Measurements from ENCODE around the gene RRM1.
A peak's percentile ranks its signal among the peaks of the same experiment; 100 is the strongest.
"Not testable (repeated sequence)": the region's sequence is repeated elsewhere in the genome, so short reads cannot be mapped to it uniquely, and the experiment has no call there.

The RRM1 gene

DNA sequence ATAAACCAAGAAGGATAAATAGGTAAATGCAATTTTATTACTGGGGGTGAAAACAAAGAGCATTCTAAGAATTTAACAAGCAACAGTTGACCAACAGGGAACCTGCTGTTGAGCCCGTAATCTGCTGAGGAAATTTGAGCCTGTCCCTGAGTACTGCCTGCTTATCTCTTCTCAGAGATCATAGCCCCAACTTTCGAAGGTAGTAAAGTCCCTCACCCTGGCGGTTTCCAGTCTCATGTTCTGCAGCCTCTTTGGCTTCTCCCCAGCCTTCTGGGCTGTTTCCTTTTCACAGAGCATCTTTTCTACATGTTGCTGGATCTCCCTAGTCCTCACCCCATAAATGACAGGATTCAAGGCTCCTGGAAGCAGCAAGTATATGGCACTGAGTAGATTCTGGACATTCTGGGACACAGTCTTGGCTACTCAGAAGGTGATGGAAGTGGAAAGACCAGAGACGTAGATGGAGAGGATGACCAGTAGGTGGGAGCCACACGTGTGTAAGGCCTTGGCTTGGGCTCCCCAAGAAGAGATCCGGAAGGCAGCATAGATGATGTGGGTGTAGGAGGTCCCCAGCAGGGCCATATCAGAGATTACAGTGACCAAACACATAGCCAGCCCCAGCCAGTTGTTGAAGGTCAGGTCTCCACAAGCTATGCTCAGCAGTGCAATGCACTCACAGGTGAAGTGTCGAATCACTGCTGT is 51.6 kb downstream of the RRM1 start:
- no peak for DNase-seq

DNA sequence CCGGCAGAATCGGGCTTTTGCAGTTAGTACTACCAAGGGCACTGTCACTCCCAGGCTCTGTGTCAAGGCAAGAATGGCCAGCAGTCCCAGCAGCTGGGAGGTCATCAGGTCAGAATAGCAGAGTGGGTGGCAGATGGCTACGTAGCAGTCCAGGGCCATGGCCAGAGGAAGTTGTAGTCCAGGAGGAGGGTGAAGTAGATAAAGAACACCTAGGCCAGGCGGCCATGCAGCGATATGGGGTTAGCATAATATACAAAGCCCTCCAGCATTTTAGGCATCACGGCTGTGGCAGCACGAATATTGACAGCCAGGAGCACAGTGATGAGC is 52.1 kb downstream of the RRM1 start:
- no peak for DNase-seq

DNA sequence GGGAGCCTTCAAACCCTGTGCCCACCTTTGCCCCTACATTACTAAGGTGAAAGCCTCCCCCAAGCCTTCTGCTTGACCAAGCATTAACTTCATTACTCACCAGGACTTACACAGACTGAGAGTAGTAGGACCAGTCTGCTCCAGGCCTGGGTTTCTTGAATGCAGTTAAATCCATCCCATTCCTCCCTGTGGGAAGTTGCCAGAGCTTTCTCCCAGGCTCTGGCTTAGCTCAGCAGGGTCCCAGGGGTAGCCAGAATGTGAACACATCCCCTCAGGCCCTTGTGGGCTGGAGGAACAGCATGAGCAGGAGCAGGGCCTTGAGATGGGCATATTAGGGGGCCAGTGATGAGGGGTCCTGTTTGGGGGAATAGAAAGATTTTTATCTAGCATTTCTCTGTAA is 59.9 kb downstream of the RRM1 start:
- no peak for DNase-seq

DNA sequence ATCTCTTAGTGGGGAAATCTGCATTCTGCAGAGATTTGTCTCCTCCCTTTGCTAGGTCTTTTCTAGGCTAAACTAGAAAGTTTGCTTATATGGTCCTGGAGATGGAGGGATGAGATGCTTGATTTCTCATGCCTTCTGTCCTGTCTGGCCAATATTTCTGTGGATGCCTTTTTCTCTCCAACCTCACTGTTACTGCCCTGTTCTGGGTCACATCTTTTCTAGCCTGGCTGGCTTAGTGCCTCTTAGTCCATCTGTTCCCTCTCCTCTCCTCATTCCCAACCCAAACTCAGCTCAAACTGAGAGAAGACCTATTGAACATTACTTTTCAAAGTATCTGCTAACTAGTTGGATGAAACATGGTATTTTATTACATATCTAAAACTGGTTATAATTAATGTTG is 62.0 kb downstream of the RRM1 start:
- DNase-seq: no peak

DNA sequence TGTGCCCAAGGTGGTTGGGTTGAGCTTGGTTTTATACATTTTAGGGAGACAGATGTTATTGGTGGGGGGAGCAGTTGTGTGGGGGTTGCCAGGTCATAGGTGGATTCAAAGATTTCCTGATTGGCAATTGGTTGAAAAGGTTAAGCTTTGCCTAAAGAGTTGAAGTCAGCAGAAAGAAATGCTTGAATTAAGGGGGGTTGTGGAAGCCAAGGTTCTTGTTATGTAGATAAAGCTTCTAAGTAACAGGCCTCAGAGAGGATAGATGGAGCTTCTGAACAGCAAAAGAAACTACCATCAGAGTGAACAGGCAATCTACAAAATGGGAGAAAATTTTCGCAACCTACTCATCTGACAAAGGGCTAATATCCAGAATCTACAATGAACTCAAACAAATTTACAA is 64.2 kb downstream of the RRM1 start:
- not testable (repeated sequence) for DNase-seq

DNA sequence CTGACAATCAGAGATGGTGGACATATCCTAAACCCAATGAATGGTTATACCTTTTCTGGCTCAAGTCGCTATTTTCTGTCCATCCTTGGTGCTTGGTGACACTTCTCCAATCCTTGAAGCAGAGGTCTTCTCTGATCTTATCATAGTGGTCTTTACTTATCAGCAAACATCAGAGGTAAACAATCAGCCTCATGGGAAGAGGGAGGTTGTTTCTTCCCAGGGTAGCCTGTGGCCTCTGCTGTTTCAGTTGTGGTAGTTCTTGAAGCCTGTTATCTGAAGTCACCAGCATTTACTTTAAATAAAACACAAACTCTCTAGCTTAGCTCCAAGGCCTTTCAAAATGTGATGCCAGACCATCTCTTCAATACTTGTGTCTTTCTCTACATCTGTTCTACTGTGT is 66.7 kb downstream of the RRM1 start:
- no peak for DNase-seq

DNA sequence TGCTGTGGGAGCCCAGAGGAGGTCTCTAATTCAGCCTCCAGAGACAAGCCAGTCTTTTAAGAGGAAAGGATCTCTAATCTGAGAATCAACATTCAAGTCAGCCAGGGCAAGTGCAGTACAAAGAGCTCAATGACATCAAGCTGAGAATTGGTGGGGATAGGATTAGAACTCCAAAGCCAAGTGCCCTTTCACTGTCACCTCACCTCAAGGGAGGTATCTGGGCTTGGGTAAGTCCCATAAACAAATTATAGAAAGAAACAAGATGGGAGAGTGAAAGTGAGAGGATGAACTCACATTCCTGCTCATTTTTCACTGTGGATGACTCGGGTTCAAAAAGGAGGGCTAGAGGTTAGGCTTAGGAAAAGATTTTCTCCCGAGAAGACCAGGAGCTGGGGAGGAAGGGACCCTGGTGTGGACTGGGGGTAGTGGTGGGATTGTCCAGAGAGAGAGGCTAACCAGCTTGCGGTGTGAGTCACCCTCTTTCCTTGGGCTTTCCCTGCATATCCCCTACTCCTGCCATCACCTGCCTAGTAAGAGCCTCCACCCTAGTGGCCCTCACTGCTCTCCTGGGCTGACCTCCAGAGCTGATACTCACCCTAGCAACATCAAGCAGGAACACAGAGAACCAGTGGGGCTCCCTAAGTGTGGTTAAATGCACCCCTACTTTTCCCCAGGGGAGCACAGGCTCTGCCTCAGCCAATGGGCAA is 70.4 kb downstream of the RRM1 start:
- no peak for DNase-seq

DNA sequence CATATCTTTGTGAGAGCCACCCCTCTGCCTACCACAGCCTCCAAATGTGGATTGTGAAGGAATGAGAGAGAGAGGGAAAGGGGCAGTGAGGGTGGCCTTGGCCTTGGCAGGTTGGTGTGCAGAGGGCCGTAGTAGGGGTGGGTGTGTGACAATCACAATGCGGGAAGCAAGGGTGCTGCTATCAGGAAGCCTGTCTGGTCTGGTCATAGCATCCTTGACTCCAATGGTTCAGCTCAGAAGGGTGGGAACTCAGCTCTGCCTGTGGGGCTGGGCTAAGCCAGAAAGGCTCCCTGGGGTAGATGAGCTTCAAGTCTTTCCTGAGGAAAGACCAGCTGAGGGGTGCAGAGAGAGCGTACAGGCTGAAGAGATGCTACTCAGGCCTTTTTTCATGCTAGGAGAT is 72.7 kb downstream of the RRM1 start:
- DNase-seq: no peak

DNA sequence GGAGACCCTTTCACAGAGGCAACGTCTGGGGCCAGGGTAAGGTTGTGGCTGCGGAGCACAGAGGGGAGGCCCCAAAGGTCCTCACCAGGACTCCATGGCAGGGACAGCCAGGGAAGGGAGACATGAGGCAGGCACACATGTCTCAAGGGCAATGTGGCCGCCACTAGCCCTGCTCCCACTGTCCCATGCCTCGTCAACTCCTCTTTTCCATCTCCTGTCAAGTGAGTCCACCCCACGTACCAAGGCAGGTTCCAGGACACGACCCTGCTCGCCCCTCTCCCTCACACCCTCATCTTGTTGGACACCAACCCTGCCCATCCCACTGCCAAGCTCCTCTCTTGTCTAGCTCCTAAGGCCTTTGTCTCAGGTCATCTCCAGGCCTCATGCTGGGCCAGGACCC is 73.2 kb downstream of the RRM1 start:
- DNase-seq: no peak

DNA sequence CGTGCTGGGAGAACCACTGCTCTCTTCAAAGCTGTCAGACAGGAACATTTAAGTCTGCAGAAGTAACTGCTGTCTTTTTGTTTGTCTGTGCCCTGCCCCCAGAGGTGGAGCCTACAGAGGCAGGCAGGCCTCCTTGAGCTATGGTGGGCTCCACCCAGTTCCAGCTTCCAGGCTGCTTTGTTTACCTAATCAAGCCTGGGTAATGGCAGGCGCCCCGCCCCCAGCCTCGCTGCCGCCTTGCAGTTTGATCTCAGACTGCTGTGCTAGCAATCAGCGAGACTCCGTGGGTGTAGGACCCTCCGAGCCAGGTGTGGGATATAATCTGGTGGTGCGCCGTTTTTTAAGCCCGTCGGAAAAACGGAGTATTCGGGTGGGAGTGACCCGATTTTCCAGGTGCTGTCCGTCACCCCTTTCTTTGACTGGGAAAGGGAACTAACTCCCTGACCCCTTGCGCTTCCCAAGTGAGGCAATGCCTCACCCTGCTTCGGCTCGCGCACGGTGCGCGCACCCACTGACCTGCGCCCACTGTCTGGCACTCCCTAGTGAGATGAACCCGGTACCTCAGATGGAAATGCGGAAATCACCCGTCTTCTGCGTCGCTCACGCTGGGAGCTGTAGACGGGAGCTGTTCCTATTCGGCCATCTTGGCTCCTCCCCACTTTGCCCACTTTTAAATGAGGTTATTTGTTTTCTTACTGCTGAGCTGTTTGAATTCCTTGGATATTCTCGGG is 81.2 kb downstream of the RRM1 start:
- peak; percentile 33 for DNase-seq

DNA sequence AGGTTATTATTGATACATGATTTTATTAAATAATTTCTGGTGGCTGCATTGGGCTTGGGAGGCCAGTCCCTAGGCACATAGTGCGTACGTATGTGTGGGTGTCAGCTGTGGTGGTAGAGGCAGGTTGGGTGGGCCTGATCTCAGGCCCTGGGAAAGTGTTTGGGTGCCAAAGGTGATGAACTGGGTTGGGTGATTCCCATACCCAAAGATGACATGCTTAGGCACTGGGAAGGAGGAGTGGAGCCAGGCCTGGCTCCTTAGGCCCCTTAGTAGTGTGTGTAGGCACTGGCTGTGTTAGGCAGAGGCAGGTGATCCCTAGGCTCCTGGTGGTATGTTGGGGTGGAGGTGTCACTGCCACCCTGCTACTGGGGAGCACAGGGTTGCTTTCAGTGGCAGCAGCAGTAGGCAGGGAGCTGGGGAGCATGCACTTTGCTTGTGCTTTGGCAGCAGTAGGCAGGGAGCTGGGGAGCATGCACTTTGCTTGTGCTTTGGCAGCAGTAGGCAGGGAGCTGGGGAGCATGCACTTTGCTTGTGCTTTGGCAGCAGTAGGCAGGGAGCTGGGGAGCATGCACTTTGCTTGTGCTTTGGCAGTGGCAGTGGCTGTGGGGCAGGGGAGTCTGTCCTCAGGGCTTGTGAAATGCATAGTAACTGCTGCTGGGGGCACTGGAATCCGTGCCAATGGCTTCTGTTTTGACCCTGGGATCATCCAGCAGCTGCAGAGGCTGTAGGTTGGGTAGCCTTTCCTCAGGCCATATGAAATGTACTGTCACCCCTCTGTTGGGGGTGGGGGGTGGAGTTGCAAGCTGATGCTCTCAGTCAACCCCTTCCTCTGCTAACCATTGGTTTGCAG is 84.4 kb downstream of the RRM1 start:
- no peak for DNase-seq

DNA sequence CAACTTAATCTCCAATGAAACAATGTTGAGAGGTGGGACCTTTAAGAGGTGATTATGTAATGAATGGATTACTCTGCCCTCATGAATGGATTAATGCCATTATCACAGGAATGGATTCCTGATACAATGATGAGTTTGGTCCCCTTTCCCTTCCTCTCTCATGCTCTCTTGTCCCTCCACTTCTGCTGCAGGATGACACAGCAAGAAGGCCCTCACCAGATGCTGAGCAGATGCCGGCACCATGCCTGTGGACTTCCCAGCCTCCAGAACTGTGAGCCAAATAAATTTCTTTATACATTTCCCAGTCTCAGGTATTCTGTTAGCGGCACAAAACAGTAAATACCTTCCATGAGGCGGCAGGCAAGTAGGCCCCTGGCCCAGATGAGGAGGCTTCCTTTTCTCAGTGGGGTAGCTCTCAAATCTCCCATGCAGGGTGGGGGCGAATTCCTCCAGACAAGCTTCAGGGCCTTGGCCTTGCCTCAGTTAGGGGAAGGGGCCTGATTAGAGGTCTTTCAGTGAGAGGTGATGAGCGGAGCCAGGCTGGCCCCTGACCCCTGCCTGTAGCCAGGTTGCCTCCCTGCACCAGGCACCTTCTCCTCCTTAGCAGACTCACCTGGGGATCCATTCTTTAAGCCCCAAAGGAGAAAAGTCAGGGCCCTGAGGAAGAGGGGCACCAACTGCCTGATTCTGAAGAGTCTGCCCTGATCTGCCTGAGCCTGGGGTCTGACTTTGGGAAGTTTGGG is 86.0 kb downstream of the RRM1 start:
- no peak for DNase-seq

DNA sequence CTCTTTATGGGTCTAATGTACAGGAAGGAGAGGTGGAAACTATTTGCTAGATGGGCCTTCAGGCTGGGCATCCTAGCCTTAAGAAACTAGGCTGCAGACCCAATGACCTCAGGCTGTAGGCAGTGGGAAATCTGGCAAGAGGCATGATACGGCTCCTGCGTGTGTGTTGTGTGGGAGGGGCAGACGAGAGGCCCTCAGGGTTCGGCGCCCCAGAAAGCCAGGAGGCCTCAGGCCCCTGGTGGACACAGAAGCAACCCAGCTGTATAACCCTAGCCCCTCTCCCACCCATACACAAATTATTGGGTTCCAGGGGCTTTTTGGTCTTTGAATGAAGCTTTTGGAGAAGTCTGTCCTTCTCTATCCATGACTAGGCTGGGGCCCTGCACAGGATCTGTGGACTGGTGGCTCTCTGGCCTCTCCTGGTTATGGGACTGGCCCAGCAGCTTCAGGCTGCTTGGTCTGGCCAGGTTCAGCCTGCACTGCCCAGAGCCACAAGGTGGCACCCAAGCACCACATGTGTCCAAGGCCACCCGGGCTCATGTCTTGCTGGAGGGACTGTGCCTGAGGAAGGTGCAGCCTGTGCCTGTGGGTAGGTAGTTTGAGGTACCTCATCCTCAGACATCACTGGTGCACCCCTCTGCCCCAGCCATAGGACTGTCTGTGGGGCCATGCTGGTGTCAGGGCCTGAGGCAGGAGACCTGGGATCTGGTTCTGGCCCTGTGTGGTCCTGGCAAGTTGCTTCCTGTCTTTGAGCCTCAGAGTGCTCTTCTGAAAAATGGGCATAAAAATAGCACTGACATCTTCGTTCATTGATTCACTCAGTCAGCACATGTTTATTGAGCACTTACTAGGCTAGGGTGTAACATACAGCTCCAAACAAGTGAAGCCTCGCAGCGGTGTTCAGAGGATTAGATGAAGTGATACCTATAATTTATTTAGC is 87.5 kb downstream of the RRM1 start:
- DNase-seq: peak; percentile 16

DNA sequence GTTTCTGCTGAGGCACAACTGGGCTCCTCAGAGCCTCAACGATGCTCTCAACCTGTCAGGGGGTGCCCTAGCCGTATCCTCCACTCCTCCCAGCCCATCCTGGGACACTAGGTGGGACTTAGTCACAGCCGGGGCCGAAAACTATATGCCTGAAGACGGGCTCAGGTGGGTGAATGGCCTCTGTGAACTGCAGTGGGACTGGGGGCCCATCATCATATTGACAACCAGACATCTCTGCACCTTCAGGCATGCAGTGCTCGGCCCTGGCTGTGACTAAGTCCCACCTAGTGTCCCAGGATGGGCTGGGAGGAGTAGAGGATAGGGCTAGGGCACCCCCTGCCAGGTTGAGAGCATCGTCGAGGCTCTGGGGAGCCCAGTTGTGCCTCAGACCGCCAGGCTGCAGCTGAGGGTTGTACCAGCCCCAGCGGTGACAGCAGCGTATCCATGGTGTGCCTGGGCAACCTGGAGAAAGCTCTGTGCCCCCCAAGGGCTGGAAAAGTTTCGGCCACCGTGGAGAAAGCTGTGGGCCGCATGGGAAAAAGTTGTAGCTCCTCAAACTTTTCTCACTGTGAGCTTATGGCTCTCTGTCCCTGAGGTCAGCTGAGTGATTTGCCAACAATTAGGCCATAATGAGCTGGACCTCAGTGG is 88.9 kb downstream of the RRM1 start:
- DNase-seq: no peak

DNA sequence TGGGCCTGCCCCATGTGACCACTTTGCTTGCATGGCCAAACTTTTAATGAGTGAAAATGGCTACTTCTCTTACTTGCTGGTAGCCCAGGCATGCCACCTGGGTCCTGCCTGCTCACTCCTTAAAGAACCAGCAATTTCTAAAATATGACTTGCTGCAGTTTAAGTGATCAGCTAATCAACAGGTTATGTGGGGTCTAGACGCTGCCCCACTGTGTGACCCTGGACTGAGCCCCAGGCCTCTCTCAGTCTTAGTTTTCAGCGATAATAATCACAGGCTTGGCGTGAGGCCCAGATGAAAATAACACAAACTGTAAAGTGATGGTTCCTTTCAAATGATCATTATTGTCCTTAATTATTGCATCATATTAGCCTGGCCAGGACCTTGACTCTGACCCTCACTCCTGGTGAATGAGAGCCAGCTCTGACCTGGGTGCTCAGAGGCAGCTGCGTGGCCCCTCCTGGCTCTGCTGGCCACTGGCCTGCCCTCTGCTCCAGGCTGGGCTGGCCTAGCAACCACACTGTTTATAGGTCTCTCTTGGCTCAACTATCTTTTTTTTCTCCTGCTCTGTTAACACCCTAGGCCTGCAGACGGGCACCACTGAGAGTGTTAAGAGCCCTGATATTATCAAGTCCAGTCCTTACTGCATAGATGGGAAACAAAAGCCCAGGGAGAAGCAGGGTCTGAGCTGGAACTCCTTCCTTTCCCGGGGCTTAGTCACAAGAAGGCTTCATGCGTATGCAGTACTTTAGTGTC is 89.7 kb downstream of the RRM1 start:
- no peak for DNase-seq

DNA sequence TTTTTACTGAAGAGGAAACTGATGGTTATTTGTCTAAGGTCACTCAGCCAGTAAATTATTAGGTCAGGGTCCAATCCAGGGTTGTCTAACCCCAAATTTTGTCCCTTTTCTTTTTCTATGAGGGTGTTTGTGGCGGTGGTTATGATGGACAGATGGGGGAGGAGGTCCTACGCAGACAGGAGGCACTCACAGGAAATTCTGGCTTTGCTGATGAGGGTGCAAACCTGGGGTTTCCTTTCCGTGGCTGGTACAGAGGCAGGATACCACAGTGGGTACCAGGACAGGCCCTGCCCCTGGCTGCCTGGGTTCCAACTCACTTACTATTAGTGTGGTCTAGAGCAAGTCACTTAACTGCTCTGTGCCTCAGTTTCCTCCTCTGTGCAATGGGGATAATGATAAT is 91.0 kb downstream of the RRM1 start:
- no peak for DNase-seq

DNA sequence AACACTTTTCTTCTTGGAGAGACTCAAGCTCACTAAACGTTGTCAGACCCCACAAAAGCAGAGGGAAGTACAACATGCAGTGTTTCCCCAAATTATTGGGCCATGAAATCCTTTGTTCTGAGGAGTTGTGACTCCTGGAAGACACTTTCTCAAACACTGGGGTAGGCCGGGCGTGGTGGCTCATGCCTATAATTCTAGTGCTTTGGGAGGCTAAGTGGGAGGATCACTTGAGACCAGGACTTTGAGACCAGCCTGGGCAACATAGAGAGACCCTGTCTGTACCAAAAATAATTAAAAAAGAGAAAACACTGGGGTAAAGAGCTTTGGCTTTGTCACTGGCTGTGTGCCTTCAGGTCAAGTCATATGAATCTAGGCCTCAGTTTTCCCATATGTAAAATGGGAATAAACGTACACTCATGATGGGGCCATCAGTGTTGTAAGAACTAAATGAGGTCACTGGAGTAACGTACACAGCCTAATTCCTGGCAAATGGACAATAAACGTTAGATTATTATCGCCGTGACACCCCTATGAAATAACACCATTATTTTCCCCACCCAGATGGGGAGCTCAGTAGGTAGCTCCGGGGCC is 92.0 kb downstream of the RRM1 start:
- DNase-seq: no peak

DNA sequence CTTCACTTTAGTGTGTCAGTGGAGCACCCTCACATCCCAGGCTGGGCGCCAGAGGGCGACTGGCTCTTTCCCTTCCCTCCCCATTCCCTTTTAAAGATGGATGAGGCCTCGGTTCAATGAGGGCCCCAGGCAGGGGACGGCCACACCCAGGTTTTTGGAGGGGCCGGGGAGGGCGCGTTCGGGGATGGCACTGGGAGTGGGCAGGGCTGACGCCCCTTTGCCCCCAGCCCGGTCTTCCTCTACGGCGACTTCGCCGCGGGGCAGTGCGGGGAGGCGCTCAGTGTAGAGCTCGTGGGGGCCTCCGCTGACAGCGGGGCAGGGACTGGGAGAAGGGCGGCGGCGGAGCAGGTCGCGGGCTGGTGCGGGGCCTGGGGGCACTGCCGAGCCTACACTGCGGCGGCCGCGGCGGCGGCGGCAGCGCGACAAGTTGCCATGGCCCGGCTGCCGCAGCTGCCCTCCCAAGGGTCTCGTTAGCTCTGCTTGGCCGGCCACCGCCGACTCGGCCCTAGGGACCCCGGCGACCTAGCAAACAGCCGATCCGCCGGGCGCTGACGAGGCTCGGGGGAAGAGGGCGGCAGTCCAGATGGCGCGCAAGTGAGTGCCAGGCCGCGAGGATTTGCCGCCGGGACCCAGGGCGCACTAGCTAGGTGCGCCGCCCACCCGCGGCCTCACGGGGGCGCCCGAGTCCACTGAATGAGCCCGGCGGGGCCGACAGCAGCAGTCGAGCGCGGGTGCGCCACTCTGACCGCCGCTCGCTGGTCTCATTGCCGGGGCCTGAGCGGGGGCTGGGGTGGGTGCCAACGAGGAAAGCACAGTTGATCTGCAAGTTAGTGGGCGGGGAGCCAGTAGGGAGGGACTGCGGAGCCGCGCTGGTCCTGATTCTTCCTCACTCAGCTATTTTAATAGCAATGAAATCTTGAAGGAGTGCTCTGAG is 92.7 kb downstream of the RRM1 start:
- DNase-seq: peak; percentile 59

Data from COR-L47 (cell line).